Measurements from ENCODE around the gene ZFP1.
"Not testable (repeated sequence)": the region's sequence is repeated elsewhere in the genome, so short reads cannot be mapped to it uniquely, and the experiment has no call there.

Gene ZFP1

DNA sequence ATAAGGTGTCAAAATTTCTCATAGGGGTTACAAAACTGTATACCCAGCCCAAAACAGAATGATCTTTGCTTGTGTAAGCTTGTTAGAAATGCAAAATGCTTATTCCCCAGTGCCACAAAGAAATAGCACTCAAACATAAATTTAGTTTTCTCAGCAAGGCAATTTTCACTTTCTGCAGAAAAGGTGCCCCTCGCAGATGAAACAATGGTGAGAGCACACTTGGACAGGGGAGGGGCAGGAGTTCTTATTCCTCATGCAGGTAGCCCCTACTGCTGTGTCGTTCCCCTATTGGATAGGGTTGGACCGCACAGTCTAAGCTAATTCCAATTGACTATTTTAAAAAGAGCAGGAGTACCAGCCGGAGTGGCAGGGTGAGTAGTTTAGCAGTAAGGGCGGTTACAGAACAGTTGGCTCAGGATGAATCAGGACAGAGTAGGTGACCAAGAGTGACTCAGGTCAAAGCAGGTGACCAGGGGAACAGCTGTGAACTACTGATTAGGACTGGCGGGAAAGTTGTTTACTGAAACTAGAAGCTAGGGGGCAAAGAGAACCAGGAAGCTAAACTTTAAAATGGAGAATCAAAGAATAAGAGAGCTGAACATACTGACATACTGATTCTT, 26.3 kb upstream of the ZFP1 start:
- Histone ChIP-seq H3K9ac (ENCODE audit: insufficient read length, low read depth) (no peak overlapping the region), H3K4me3 (ENCODE audit: insufficient read length, low read depth) (no peak overlapping the region), H3K36me3 (ENCODE audit: insufficient read depth, insufficient read length, low read length) (no peaks in the 10 kb centered on the region), H3K27me3 (ENCODE audit: insufficient read depth, insufficient read length) (no peaks in the 10 kb centered on the region), H3K9me3 (ENCODE audit: insufficient read depth, low read length) (peaks cover 30% of the 10 kb centered on the region), H3K4me1 (ENCODE audit: insufficient read depth, insufficient read length) (peaks cover 3% of the 10 kb centered on the region)
- DNase-seq (ENCODE audit: low read depth, low spot score): no peak
- TF ChIP-seq SUZ12 (IDR thresholded peaks at IDR 0.05; ENCODE audit: extremely low read depth, insufficient read depth, insufficient read length) (no peak), YY1 (IDR thresholded peaks at IDR 0.05; ENCODE audit: insufficient read depth, insufficient read length) (no peak), ZNF274 (IDR thresholded peaks at IDR 0.05; ENCODE audit: low read depth, low read length) (no peak)

DNA sequence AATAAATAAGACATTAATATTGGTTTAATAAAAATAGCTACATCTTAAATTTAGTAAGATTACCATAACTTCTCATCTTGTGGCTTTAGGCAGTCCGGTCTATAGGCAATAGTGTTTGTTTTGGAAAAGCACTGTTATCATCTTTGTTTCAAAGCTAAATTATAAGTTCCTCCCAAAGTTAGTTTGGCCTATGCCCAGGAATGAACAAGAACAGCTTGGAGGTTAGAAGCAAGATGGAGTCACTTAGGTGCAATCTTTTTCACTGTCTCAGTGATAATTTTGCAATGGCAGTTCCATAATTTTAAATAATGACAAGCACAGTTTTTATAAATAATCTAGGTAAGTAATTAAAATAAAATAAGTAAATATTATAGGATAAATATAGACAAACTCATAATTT, 25.7 kb upstream of the ZFP1 start:
- TF ChIP-seq YY1 (IDR thresholded peaks at IDR 0.05; ENCODE audit: insufficient read depth, insufficient read length) (no peak), SUZ12 (IDR thresholded peaks at IDR 0.05; ENCODE audit: extremely low read depth, insufficient read depth, insufficient read length) (no peak), ZNF274 (IDR thresholded peaks at IDR 0.05; ENCODE audit: low read depth, low read length) (no peak)
- H3K36me3 ChIP-seq (ENCODE audit: insufficient read depth, insufficient read length, low read length): no peaks in the 10 kb centered on the region
- H3K9ac ChIP-seq (ENCODE audit: insufficient read length, low read depth): no peak overlapping the region
- H3K4me1 ChIP-seq (ENCODE audit: insufficient read depth, insufficient read length): peaks cover 3% of the 10 kb centered on the region
- no peak overlapping the region for H3K4me3 ChIP-seq (ENCODE audit: insufficient read length, low read depth)
- H3K27me3 ChIP-seq (ENCODE audit: insufficient read depth, insufficient read length): no peaks in the 10 kb centered on the region
- DNase-seq (ENCODE audit: low read depth, low spot score): no peak
- H3K9me3 ChIP-seq (ENCODE audit: insufficient read depth, low read length): peaks cover 35% of the 10 kb centered on the region

GRCh38 chr16:75127713-75128415, 20.5 kb upstream of the ZFP1 start:
- Histone ChIP-seq H3K9ac (ENCODE audit: insufficient read length, low read depth) (no peak overlapping the region), H3K4me1 (ENCODE audit: insufficient read depth, insufficient read length) (no peaks in the 10 kb centered on the region), H3K9me3 (ENCODE audit: insufficient read depth, low read length) (peaks cover 27% of the 10 kb centered on the region), H3K27me3 (ENCODE audit: insufficient read depth, insufficient read length) (no peaks in the 10 kb centered on the region), H3K4me3 (ENCODE audit: insufficient read length, low read depth) (no peak overlapping the region), H3K36me3 (ENCODE audit: insufficient read depth, insufficient read length, low read length) (no peaks in the 10 kb centered on the region)
- TF ChIP-seq ZNF274 (IDR thresholded peaks at IDR 0.05; ENCODE audit: low read depth, low read length): no peak
- no peak for TF ChIP-seq SUZ12 (IDR thresholded peaks at IDR 0.05; ENCODE audit: extremely low read depth, insufficient read depth, insufficient read length)
- no peak for TF ChIP-seq YY1 (IDR thresholded peaks at IDR 0.05; ENCODE audit: insufficient read depth, insufficient read length)
- no peak for DNase-seq (ENCODE audit: low read depth, low spot score)

DNA sequence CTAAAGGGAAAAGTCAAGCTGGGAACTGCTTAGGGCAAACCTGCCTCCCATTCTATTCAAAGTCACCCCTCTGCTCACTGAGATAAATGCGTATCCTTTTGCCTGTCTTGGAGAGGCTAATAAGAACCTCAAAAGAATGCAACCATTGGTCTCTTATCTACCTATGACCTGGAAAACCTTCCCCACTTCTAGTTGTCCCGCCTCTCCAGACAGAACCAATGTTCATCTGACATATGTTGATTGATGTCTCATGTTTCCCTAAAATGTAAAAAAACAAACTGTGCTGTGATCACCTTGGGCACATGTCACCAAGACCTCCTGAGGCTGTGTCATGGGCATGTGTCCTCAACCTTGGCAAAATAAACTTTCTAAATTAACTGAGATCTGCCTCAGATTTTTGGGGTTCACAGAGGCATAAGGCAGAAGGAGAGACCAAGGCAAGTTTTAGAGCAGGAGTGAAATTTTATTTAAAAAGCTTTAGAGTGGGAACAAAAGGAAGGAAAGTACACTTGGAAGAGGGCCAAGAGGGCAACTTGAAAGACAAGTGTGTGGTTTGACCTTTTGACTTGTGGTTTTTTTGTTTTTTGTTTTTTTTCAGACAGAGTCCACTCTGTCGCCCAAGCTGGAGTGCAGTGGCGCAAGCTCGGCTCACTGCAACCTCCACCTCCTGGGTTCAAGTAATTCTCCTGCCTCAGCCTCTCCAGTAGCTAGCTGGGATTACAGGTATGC, 18.7 kb upstream of the ZFP1 start:
- H3K36me3 ChIP-seq (ENCODE audit: insufficient read depth, insufficient read length, low read length); H3K27me3 ChIP-seq (ENCODE audit: insufficient read depth, insufficient read length); H3K4me3 ChIP-seq (ENCODE audit: insufficient read length, low read depth); H3K4me1 ChIP-seq (ENCODE audit: insufficient read depth, insufficient read length); H3K9ac ChIP-seq (ENCODE audit: insufficient read length, low read depth); DNase-seq (ENCODE audit: low read depth, low spot score): not testable (repeated sequence)
- peaks cover 27% of the 10 kb centered on the region for H3K9me3 ChIP-seq (ENCODE audit: insufficient read depth, low read length)

DNA sequence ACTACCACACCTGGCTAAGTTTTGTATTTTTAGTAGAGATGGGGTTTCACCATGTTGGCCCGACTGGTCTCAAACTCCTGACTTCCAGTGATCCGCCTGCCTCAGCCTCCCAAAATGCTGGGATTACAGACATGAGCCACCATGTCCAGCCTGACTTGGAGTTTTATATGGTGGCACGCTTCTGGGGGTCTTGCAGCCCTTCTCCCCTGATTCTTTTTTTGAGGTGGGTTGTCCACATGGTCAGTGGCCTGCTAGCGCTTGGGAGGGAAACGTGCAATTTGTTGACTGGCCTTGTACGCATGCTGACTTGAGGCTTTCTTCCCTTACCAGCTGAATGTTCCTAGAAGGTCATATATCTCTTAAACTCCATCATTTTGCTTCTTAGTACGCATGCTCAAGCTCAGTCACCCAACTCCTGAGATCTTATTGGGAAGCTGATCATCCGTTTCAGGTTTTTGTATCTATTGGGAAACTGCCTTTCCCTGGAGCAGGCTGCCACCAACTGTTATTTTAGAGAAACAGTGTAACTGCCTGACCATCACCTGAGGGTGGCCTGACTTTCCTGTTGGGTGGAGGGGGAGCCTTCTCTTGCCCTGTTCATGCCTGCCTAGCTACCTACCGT, 18.1 kb upstream of the ZFP1 start:
- TF ChIP-seq SUZ12 (IDR thresholded peaks at IDR 0.05; ENCODE audit: extremely low read depth, insufficient read depth, insufficient read length) (no peak), YY1 (IDR thresholded peaks at IDR 0.05; ENCODE audit: insufficient read depth, insufficient read length) (no peak), ZNF274 (IDR thresholded peaks at IDR 0.05; ENCODE audit: low read depth, low read length) (no peak)
- Histone ChIP-seq H3K9ac (ENCODE audit: insufficient read length, low read depth) (no peak overlapping the region), H3K27me3 (ENCODE audit: insufficient read depth, insufficient read length) (no peaks in the 10 kb centered on the region), H3K9me3 (ENCODE audit: insufficient read depth, low read length) (peaks cover 27% of the 10 kb centered on the region), H3K4me1 (ENCODE audit: insufficient read depth, insufficient read length) (no peaks in the 10 kb centered on the region), H3K36me3 (ENCODE audit: insufficient read depth, insufficient read length, low read length) (no peaks in the 10 kb centered on the region), H3K4me3 (ENCODE audit: insufficient read length, low read depth) (no peak overlapping the region)
- DNase-seq (ENCODE audit: low read depth, low spot score): no peak

GRCh38 chr16:75131081-75131480, 17.2 kb upstream of the ZFP1 start:
- Histone ChIP-seq H3K36me3 (ENCODE audit: insufficient read depth, insufficient read length, low read length) (no peaks in the 10 kb centered on the region), H3K4me3 (ENCODE audit: insufficient read length, low read depth) (no peak overlapping the region), H3K9ac (ENCODE audit: insufficient read length, low read depth) (peak overlapping the region; percentile 22), H3K4me1 (ENCODE audit: insufficient read depth, insufficient read length) (no peaks in the 10 kb centered on the region), H3K9me3 (ENCODE audit: insufficient read depth, low read length) (peaks cover 27% of the 10 kb centered on the region), H3K27me3 (ENCODE audit: insufficient read depth, insufficient read length) (no peaks in the 10 kb centered on the region)
- no peak for DNase-seq (ENCODE audit: low read depth, low spot score)
- TF ChIP-seq SUZ12 (IDR thresholded peaks at IDR 0.05; ENCODE audit: extremely low read depth, insufficient read depth, insufficient read length) (no peak), ZNF274 (IDR thresholded peaks at IDR 0.05; ENCODE audit: low read depth, low read length) (no peak), YY1 (IDR thresholded peaks at IDR 0.05; ENCODE audit: insufficient read depth, insufficient read length) (no peak)

DNA sequence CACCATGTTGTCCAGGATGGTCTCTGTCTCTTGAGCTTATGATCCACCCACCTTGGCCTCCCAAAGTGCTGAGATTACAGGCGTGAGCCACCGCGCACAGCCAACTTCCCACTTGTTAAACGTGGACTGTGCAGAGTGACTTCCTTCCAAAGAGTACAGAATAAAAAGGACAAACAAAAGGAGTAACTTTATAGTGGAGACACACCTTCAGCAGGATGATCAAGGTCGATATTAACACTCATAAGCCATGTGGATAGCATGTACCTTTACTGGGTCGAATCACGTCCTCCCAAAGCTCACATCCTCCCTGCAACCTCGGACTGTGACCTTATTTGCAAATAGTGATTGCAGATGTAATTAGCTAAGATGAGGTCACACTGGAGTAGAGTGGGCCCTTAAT, 10.1 kb upstream of the ZFP1 start:
- no peaks in the 10 kb centered on the region for H3K27me3 ChIP-seq (ENCODE audit: insufficient read depth, insufficient read length)
- TF ChIP-seq SUZ12 (IDR thresholded peaks at IDR 0.05; ENCODE audit: extremely low read depth, insufficient read depth, insufficient read length) (no peak), YY1 (IDR thresholded peaks at IDR 0.05; ENCODE audit: insufficient read depth, insufficient read length) (no peak), ZNF274 (IDR thresholded peaks at IDR 0.05; ENCODE audit: low read depth, low read length) (no peak)

More for the DNA sequence above, 10.1 kb upstream of the ZFP1 start:
- DNase-seq (ENCODE audit: low read depth, low spot score): no peak
- H3K36me3 ChIP-seq (ENCODE audit: insufficient read depth, insufficient read length, low read length): no peaks in the 10 kb centered on the region
- H3K9ac ChIP-seq (ENCODE audit: insufficient read length, low read depth): no peak overlapping the region
- H3K9me3 ChIP-seq (ENCODE audit: insufficient read depth, low read length): no peaks in the 10 kb centered on the region
- no peak overlapping the region for H3K4me3 ChIP-seq (ENCODE audit: insufficient read length, low read depth)
- peaks cover 5% of the 10 kb centered on the region for H3K4me1 ChIP-seq (ENCODE audit: insufficient read depth, insufficient read length)

Measured in NT2/D1 (cell line).